Lung (tissue), 12 donors: ENCODE results near the gene PLB1. TPM values are rescaled to one million over a fixed set of nuclear protein-coding genes. Genes with fewer than 3 reads are reported as not detected.

ENCODE experiments used
- ATAC-seq: fragments of 200-7000 bp; cut with Tn5 transposase; one replicate; pipeline ENCODE4 v1.9.1; 2020; ENCODE audit warnings: moderate number of reproducible peaks; ENCODE audit not compliant: insufficient read depth, low FRiP score
- DNase-seq, 3 donors: peaks; one replicate each; pipeline ENCODE4 v3.0.0-alpha.2; 2013 to 2017
- H3K27ac ChIP-seq, 2 donors: one replicate each; pipeline ENCODE4 v1.5.1; 2013; ENCODE audit warnings: mild to moderate bottlenecking in 2 of 2, moderate library complexity in 2 of 2, control low read depth in 1 of 2, inconsistent platforms in 1 of 2, low read depth in 1 of 2, low read length in 1 of 2
- H3K27me3 ChIP-seq, 3 donors: one replicate each; pipeline ENCODE4 v1.5.1; 2013; ENCODE audit warnings: low read length in 2 of 3; ENCODE audit not compliant: control insufficient read depth in 3 of 3, insufficient read depth in 3 of 3
- H3K36me3 ChIP-seq, 4 donors: one replicate each; pipeline ENCODE4 v1.5.1; 2013; ENCODE audit warnings: low read length in 4 of 4, mild to moderate bottlenecking in 1 of 4, moderate library complexity in 1 of 4; ENCODE audit not compliant: control insufficient read depth in 4 of 4, insufficient read depth in 4 of 4
- H3K4me1 ChIP-seq, 5 donors: one replicate each; pipeline ENCODE4 v1.5.1; 2013; ENCODE audit warnings: low read length in 5 of 5, mild to moderate bottlenecking in 2 of 5, moderate library complexity in 1 of 5; ENCODE audit not compliant: control insufficient read depth in 5 of 5, insufficient read depth in 5 of 5
- H3K4me3 ChIP-seq: one replicate; pipeline ENCODE4 v1.5.1; 2013; ENCODE audit warnings: mild to moderate bottlenecking, control low read depth, moderate library complexity
- H3K9ac ChIP-seq, 2 donors: one replicate each; pipeline ENCODE4 v1.5.1; 2013; ENCODE audit warnings: low read length in 2 of 2, control low read depth in 1 of 2; ENCODE audit not compliant: insufficient read depth in 1 of 2
- H3K9me3 ChIP-seq, 4 donors: one replicate each; pipeline ENCODE4 v1.5.1; 2013; ENCODE audit warnings: low read length in 3 of 4, mild to moderate bottlenecking in 1 of 4, moderate library complexity in 1 of 4; ENCODE audit not compliant: control insufficient read depth in 4 of 4, insufficient read depth in 3 of 4
- CTCF ChIP-seq: IDR thresholded peaks from 2 replicates; pipeline ENCODE4 v1.5.1; 2012; ENCODE audit warnings: mild to moderate bottlenecking; ENCODE audit errors: control extremely low read depth, extremely low read depth
- WGBS, 2 donors: extraction: QIAGEN DNeasy Blood & Tissue Kit; methylation state at CpG; one replicate each; pipeline ENCODE4 v1.1.7; 2013; 5-methylcytosine and 5-hydroxymethylcytosine counted together
- polyA plus RNA-seq, 2 donors: library from polyadenylated mRNA; stranded (reverse); fragments of 200-250 nt; gene quantifications; one replicate each; pipeline ENCODE4 v1.2.1, GENCODE V29; 2013
- total RNA-seq, 2 donors: library from RNA; depleted of rRNA in 1 of 2; stranded (reverse); fragments of >200 nt in 1 of 2; gene quantifications; one replicate each; pipeline ENCODE4 v1.2.1, GENCODE V29; 2014 to 2021
- donor health status: control.
- donor health status: control.
- donor health status: Bipolar disorder and iron deficiency.
- donor health status: healthy.
- donor health status: DM: yes; HTN: yes; CAD: no.

The PLB1 gene
- total and polyA plus RNA-seq, 4 donors: 1.0 to 10.3 (median 6.7) TPM

GRCh38 chr2:28608500-28609424 is 112.9 kb downstream of the PLB1 start:
- no peak for DNase-seq
- Histone ChIP-seq H3K36me3 (no peaks in the 10 kb centered on the region), H3K27ac (peak overlapping the region in 1 of 2 donors; percentile 24), H3K4me3 (no peak overlapping the region), H3K4me1 (peaks cover 0 to 3% (median 0%) of the 10 kb centered on the region in 5 donors), H3K27me3 (no peaks in the 10 kb centered on the region), H3K9me3 (no peaks in the 10 kb centered on the region), H3K9ac (no peak overlapping the region)
- WGBS, 2 donors: 83% methylated on average over 7 of the region's 7 CpGs
- no peak for ATAC-seq
- TF ChIP-seq CTCF: no peak

- no peak for TF ChIP-seq CTCF
- Histone ChIP-seq H3K36me3 (no peaks in the 10 kb centered on the region), H3K27me3 (no peaks in the 10 kb centered on the region), H3K4me1 (peaks cover 0 to 7% (median 0%) of the 10 kb centered on the region in 5 donors), H3K4me3 (no peak overlapping the region), H3K9me3 (no peaks in the 10 kb centered on the region), H3K27ac (no peak overlapping the region), H3K9ac (no peak overlapping the region)
- DNase-seq (no peak), ATAC-seq (no peak)
- 83 to 89% methylated on average over 8 of the region's 8 CpGs for WGBS, 2 donors
Observed at GRCh38 chr2:28610583-28611201, 114.8 kb downstream of the PLB1 start.

- ATAC-seq (no peak), DNase-seq (no peak)
- H3K4me1 ChIP-seq: peaks cover 0 to 7% (median 0%) of the 10 kb centered on the region in 5 donors
- no peak for TF ChIP-seq CTCF
- no peaks in the 10 kb centered on the region for H3K36me3 ChIP-seq
- no peaks in the 10 kb centered on the region for H3K9me3 ChIP-seq
- no peak overlapping the region for H3K27ac ChIP-seq
- H3K9ac ChIP-seq: no peak overlapping the region
- H3K27me3 ChIP-seq: no peaks in the 10 kb centered on the region
- 90 to 93% methylated on average over 9 of the region's 9 CpGs for WGBS, 2 donors
- H3K4me3 ChIP-seq: no peak overlapping the region
Observed at GRCh38 chr2:28612131-28612812, 116.4 kb downstream of the PLB1 start.
